Endothelial cell of umbilical vein (primary cell): ENCODE results near the gene MIA3. TPM values are rescaled to one million over a fixed set of nuclear protein-coding genes. Genes with fewer than 3 reads are reported as not detected.

Source experiments
- BruUV-seq: library from RNA; stranded (reverse); fragments of 400-500 nt; replicated peaks from 2 replicates; lab custom pipeline; 2021; lab: Mats Ljungman, UMichigan
- CTCF ChIA-PET: fragments of 300-600, 350-600 bp; sonication (Branson Sonifier 250); formaldehyde crosslinking; loops from one replicate; lab custom pipeline; 2021; ENCODE audit warnings: antibody characterized with exemption, inconsistent platforms; lab: Charles Lee
- POLR2A ChIA-PET: fragments of 300-600, 350-600 bp; sonication (Branson Sonifier 250); formaldehyde crosslinking; loops from one replicate; lab custom pipeline; 2021; ENCODE audit warnings: antibody characterized with exemption, inconsistent platforms; lab: Charles Lee
- DNase-seq: peaks from one replicate; pipeline ENCODE4 v3.0.0-alpha.2; 2011; ENCODE audit warnings: low read depth, low spot score
- FAIRE-seq: peaks from 2 replicates; lab custom pipeline; 2011; peaks lifted over from hg19 to GRCh38; lab: Jason Lieb, UNC
- H2AFZ ChIP-seq: 2 replicates; pipeline ENCODE4 v1.6.0; 2012; ENCODE audit warnings: low read depth, low read length, control low read depth, inconsistent platforms
- H3K27ac ChIP-seq: 2 replicates; pipeline ENCODE4 v1.5.1; 2011; ENCODE audit warnings: low read depth, mild to moderate bottlenecking, control low read depth, low read length, moderate library complexity; ENCODE audit not compliant: insufficient read depth
- H3K27me3 ChIP-seq, 2 experiments: 2 replicates each; pipeline versions ENCODE4 v1.6.0 to v1.6.1; 2011; ENCODE audit warnings: low read length in 2 of 2, mixed read lengths in 1 of 2; ENCODE audit not compliant: control insufficient read depth in 2 of 2, insufficient read depth in 2 of 2
- H3K36me3 ChIP-seq, 2 experiments: 2 replicates in 1 of 2; 3 replicates in 1 of 2; pipeline ENCODE4 v1.5.1; 2011; ENCODE audit warnings: low read length in 2 of 2, mild to moderate bottlenecking in 1 of 2, moderate library complexity in 1 of 2; ENCODE audit not compliant: control insufficient read depth in 2 of 2, insufficient read depth in 2 of 2; ENCODE audit errors: extremely low read depth in 1 of 2
- H3K4me1 ChIP-seq: 3 replicates; pipeline ENCODE4 v1.5.1; 2011; ENCODE audit warnings: mild to moderate bottlenecking, low read length; ENCODE audit not compliant: control insufficient read depth, insufficient read depth; ENCODE audit errors: extremely low read depth
- H3K4me2 ChIP-seq: 2 replicates; pipeline ENCODE4 v1.6.1; 2011; ENCODE audit warnings: low read length, control low read depth, mixed read lengths; ENCODE audit not compliant: insufficient read depth
- H3K4me3 ChIP-seq, 3 experiments: fragments of 200-600 bp in 1 of 3; sonication (generic), shearing (Covaris generic) in 1 of 3; replicated peaks in 1 of 3; 2 replicates each; pipeline ENCODE4 v1.5.1; 2011 to 2016; ENCODE audit warnings: control low read depth in 3 of 3, low read length in 3 of 3, mild to moderate bottlenecking in 2 of 3, inconsistent platforms in 1 of 3, low read depth in 1 of 3, moderate library complexity in 1 of 3; ENCODE audit not compliant: insufficient read depth in 1 of 3
- H3K79me2 ChIP-seq: 2 replicates; pipeline ENCODE4 v1.6.0; 2012; ENCODE audit warnings: low read length, inconsistent platforms; ENCODE audit not compliant: control insufficient read depth, insufficient read depth
- H3K9ac ChIP-seq: replicated peaks from 2 replicates; pipeline ENCODE3; 2011; ENCODE audit warnings: low read length, control low read depth; ENCODE audit not compliant: insufficient read depth; ENCODE audit errors: extremely low read depth
- H3K9me1 ChIP-seq: replicated peaks from 3 replicates; pipeline ENCODE4 v1.6.0; 2011; ENCODE audit warnings: mild to moderate bottlenecking, low read length; ENCODE audit not compliant: control insufficient read depth, insufficient read depth; ENCODE audit errors: extremely low read depth
- H3K9me3 ChIP-seq: replicated peaks from 2 replicates; pipeline ENCODE4 v1.5.1; 2012; ENCODE audit warnings: low read length, inconsistent platforms; ENCODE audit not compliant: control insufficient read depth, insufficient read depth
- H4K20me1 ChIP-seq: replicated peaks from 2 replicates; pipeline ENCODE3; 2011; ENCODE audit warnings: mild to moderate bottlenecking, low read length; ENCODE audit not compliant: control insufficient read depth, insufficient read depth; ENCODE audit errors: extremely low read depth
- CTCF ChIP-seq, 2 donors: IDR thresholded peaks; 1 replicate in 1 of 2; 2 replicates in 1 of 2; pipeline ENCODE4 v1.5.1; 2011; ENCODE audit warnings: low read length in 2 of 2, mild to moderate bottlenecking in 2 of 2, moderate library complexity in 2 of 2, control low read depth in 1 of 2, inconsistent platforms in 1 of 2, low read depth in 1 of 2; ENCODE audit not compliant: insufficient read depth in 1 of 2; ENCODE audit errors: extremely low read depth in 1 of 2
- EZH2 ChIP-seq: IDR thresholded peaks from 2 replicates; pipeline ENCODE4 v1.6.1; 2012; ENCODE audit warnings: borderline replicate concordance, low read depth, mild to moderate bottlenecking, moderate library complexity, low read length, inconsistent platforms; ENCODE audit not compliant: severe bottlenecking
- FOS ChIP-seq: IDR thresholded peaks from 2 replicates; pipeline ENCODE4 v1.6.1; 2011; ENCODE audit warnings: mild to moderate bottlenecking, low read length, moderate library complexity, borderline replicate concordance; ENCODE audit not compliant: insufficient read depth
- GATA2 ChIP-seq: IDR thresholded peaks from 2 replicates; pipeline ENCODE4 v1.7.0; 2011; ENCODE audit warnings: low read depth, mild to moderate bottlenecking, moderate library complexity, mixed read lengths, low read length; ENCODE audit not compliant: insufficient read length, insufficient read depth
- JUN ChIP-seq: IDR thresholded peaks from 2 replicates; pipeline ENCODE4 v1.6.1; 2011; ENCODE audit warnings: borderline replicate concordance, low read depth; ENCODE audit not compliant: insufficient read length, insufficient read depth
- MYC ChIP-seq: IDR thresholded peaks from one replicate; pipeline ENCODE4 v1.6.1; 2011; ENCODE audit warnings: mild to moderate bottlenecking, low read depth, low read length
- POLR2A ChIP-seq: IDR thresholded peaks from 2 replicates; pipeline ENCODE4 v1.6.1; 2012; ENCODE audit warnings: low read depth, mild to moderate bottlenecking, control low read depth, low read length
- POLR2AphosphoS5 ChIP-seq: IDR thresholded peaks from 2 replicates; pipeline ENCODE4 v1.6.1; 2012; ENCODE audit warnings: low read depth, mild to moderate bottlenecking, control low read depth, low read length, moderate library complexity; ENCODE audit not compliant: insufficient read depth
- dilution Hi-C: fragments of 300-500 bp; cut with MboI; formaldehyde crosslinking; loops from one replicate; pipeline ENCODE4 v1.15.0; 2019; ENCODE audit warnings: low sequenced_read_pairs; ENCODE audit not compliant: extremely low pct_ligation_motif_present
- intact Hi-C: fragments of 100-400 bp; cut with micrococcal nuclease; formaldehyde crosslinking; loops from one replicate; pipeline ENCODE4 v1.10.0; 2022
- polyA plus RNA-seq, 4 experiments: library from polyadenylated mRNA; depleted of rRNA in 3 of 4; stranded (reverse) in 3 of 4; unstranded in 1 of 4; fragments of >200 nt; gene quantifications; 2 replicates each; pipeline versions ENCODE4 v1.2.1 to v1.2.3, GENCODE V29; 2011 to 2012; ENCODE audit warnings: missing spikeins in 1 of 4
- total RNA-seq: library from RNA; stranded (reverse); gene quantifications from 2 replicates; pipeline ENCODE4 v1.2.3, GENCODE V29; 2021
- TF ChIP-seq, protein P1 (sequence below): IDR thresholded peaks from 2 replicates; pipeline ENCODE4 v1.6.1; 2011; ENCODE audit not compliant: insufficient read depth, insufficient read length

MIA3 gene
- total and polyA plus RNA-seq, 2 donors (not counting 3 experiments of a cell fraction or from before 2014, with no cell fraction given) = 63.7 to 108 TPM

DNA sequence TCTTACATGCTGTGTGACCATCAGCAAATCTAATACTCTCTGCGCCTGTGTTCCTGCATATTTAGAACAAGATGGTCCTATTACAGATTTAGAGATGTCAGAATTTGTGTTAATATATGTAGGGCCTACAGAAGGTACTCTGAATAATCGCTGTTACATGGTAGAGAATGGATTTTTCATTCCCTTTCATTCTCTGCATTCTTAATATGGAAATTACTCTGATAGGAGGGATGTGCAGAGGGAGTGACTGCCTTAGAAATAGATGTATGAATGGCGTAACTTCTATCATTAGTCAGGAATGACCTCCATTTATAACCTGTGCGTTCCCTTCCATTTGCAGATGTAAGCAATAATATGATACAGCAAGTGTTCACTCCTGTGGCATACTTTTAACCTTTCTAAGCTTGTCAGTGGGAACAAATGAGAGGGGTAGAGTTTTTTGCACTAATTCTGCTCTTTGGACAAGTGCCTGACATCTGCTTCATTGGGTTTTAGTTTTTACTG is 45.6 kb downstream of the MIA3 start:
- no peaks in the 10 kb centered on the region for H3K4me1 ChIP-seq
- no peak overlapping the region for H3K9ac ChIP-seq
- dilution Hi-C loops = no loop called here
- intact Hi-C loops = no loop called here
- FAIRE-seq = no peak
- BruUV-seq = no TSS peak
- H3K4me2 ChIP-seq = no peak overlapping the region
- H3K27me3 ChIP-seq = no peaks in the 10 kb centered on the region
- H3K9me1 ChIP-seq = no peaks in the 10 kb centered on the region
- H3K4me3 ChIP-seq = no peak overlapping the region
- no peak for TF ChIP-seq MYC
- TF ChIP-seq JUN = no peak
- no peak for TF ChIP-seq FOS
- no peak for TF ChIP-seq CTCF (IDR thresholded peaks at IDR 0.05; ENCODE audit: extremely low read depth in 1 of 2, insufficient read depth in 1 of 2, low read depth in 1 of 2, low read length in 2 of 2)
- TF ChIP-seq, protein P1, sequence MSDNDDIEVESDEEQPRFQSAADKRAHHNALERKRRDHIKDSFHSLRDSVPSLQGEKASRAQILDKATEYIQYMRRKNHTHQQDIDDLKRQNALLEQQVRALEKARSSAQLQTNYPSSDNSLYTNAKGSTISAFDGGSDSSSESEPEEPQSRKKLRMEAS = no peak
- no peak for TF ChIP-seq POLR2A
- no peak for TF ChIP-seq GATA2
- no peak for TF ChIP-seq POLR2AphosphoS5
- TF ChIP-seq EZH2 = no peak
- CTCF ChIA-PET = interaction anchor here (0.7 kb wide), 1 partner anchor 198 kb away, joined by 3 read pairs; no protein-coding TSS in a partner anchor
- no peak overlapping the region for H2AFZ ChIP-seq
- H3K27ac ChIP-seq = no peak overlapping the region
- no peaks in the 10 kb centered on the region for H3K79me2 ChIP-seq
- H3K36me3 ChIP-seq = peaks cover 33 to 36% of the 10 kb centered on the region in 2 experiments
- DNase-seq = no peak
- POLR2A ChIA-PET = no interaction called here
- H3K9me3 ChIP-seq = no peaks in the 10 kb centered on the region
- no peaks in the 10 kb centered on the region for H4K20me1 ChIP-seq
